Endothelial cell of umbilical vein (primary cell): ENCODE measurements around the gene SPSB1. TPM values are rescaled to one million over a fixed set of nuclear protein-coding genes. Genes with fewer than 3 reads are reported as not detected.

Experiments
- BruUV-seq: library from RNA; stranded (reverse); fragments of 400-500 nt; replicated peaks from 2 replicates; lab custom pipeline; 2021; lab: Mats Ljungman, UMichigan
- CTCF ChIA-PET: fragments of 300-600, 350-600 bp; sonication (Branson Sonifier 250); formaldehyde crosslinking; loops from one replicate; lab custom pipeline; 2021; ENCODE audit warnings: antibody characterized with exemption, inconsistent platforms; lab: Charles Lee
- POLR2A ChIA-PET: fragments of 300-600, 350-600 bp; sonication (Branson Sonifier 250); formaldehyde crosslinking; loops from one replicate; lab custom pipeline; 2021; ENCODE audit warnings: antibody characterized with exemption, inconsistent platforms; lab: Charles Lee
- DNase-seq: peaks from one replicate; pipeline ENCODE4 v3.0.0-alpha.2; 2011; ENCODE audit warnings: low read depth, low spot score
- FAIRE-seq: peaks from 2 replicates; lab custom pipeline; 2011; peaks lifted over from hg19 to GRCh38; lab: Jason Lieb, UNC
- H2AFZ ChIP-seq: 2 replicates; pipeline ENCODE4 v1.6.0; 2012; ENCODE audit warnings: low read depth, low read length, control low read depth, inconsistent platforms
- H3K27ac ChIP-seq: 2 replicates; pipeline ENCODE4 v1.5.1; 2011; ENCODE audit warnings: low read depth, mild to moderate bottlenecking, control low read depth, low read length, moderate library complexity; ENCODE audit not compliant: insufficient read depth
- H3K27me3 ChIP-seq, 2 experiments: 2 replicates each; pipeline versions ENCODE4 v1.6.0 to v1.6.1; 2011; ENCODE audit warnings: low read length in 2 of 2, mixed read lengths in 1 of 2; ENCODE audit not compliant: control insufficient read depth in 2 of 2, insufficient read depth in 2 of 2
- H3K36me3 ChIP-seq, 2 experiments: 2 replicates in 1 of 2; 3 replicates in 1 of 2; pipeline ENCODE4 v1.5.1; 2011; ENCODE audit warnings: low read length in 2 of 2, mild to moderate bottlenecking in 1 of 2, moderate library complexity in 1 of 2; ENCODE audit not compliant: control insufficient read depth in 2 of 2, insufficient read depth in 2 of 2; ENCODE audit errors: extremely low read depth in 1 of 2
- H3K4me1 ChIP-seq: 3 replicates; pipeline ENCODE4 v1.5.1; 2011; ENCODE audit warnings: mild to moderate bottlenecking, low read length; ENCODE audit not compliant: control insufficient read depth, insufficient read depth; ENCODE audit errors: extremely low read depth
- H3K4me2 ChIP-seq: 2 replicates; pipeline ENCODE4 v1.6.1; 2011; ENCODE audit warnings: low read length, control low read depth, mixed read lengths; ENCODE audit not compliant: insufficient read depth
- H3K4me3 ChIP-seq, 3 experiments: fragments of 200-600 bp in 1 of 3; sonication (generic), shearing (Covaris generic) in 1 of 3; replicated peaks in 1 of 3; 2 replicates each; pipeline ENCODE4 v1.5.1; 2011 to 2016; ENCODE audit warnings: control low read depth in 3 of 3, low read length in 3 of 3, mild to moderate bottlenecking in 2 of 3, inconsistent platforms in 1 of 3, low read depth in 1 of 3, moderate library complexity in 1 of 3; ENCODE audit not compliant: insufficient read depth in 1 of 3
- H3K79me2 ChIP-seq: 2 replicates; pipeline ENCODE4 v1.6.0; 2012; ENCODE audit warnings: low read length, inconsistent platforms; ENCODE audit not compliant: control insufficient read depth, insufficient read depth
- H3K9ac ChIP-seq: replicated peaks from 2 replicates; pipeline ENCODE3; 2011; ENCODE audit warnings: low read length, control low read depth; ENCODE audit not compliant: insufficient read depth; ENCODE audit errors: extremely low read depth
- H3K9me1 ChIP-seq: replicated peaks from 3 replicates; pipeline ENCODE4 v1.6.0; 2011; ENCODE audit warnings: mild to moderate bottlenecking, low read length; ENCODE audit not compliant: control insufficient read depth, insufficient read depth; ENCODE audit errors: extremely low read depth
- H3K9me3 ChIP-seq: replicated peaks from 2 replicates; pipeline ENCODE4 v1.5.1; 2012; ENCODE audit warnings: low read length, inconsistent platforms; ENCODE audit not compliant: control insufficient read depth, insufficient read depth
- H4K20me1 ChIP-seq: replicated peaks from 2 replicates; pipeline ENCODE3; 2011; ENCODE audit warnings: mild to moderate bottlenecking, low read length; ENCODE audit not compliant: control insufficient read depth, insufficient read depth; ENCODE audit errors: extremely low read depth
- EZH2 ChIP-seq: IDR thresholded peaks from 2 replicates; pipeline ENCODE4 v1.6.1; 2012; ENCODE audit warnings: borderline replicate concordance, low read depth, mild to moderate bottlenecking, moderate library complexity, low read length, inconsistent platforms; ENCODE audit not compliant: severe bottlenecking
- FOS ChIP-seq: IDR thresholded peaks from 2 replicates; pipeline ENCODE4 v1.6.1; 2011; ENCODE audit warnings: mild to moderate bottlenecking, low read length, moderate library complexity, borderline replicate concordance; ENCODE audit not compliant: insufficient read depth
- GATA2 ChIP-seq: IDR thresholded peaks from 2 replicates; pipeline ENCODE4 v1.7.0; 2011; ENCODE audit warnings: low read depth, mild to moderate bottlenecking, moderate library complexity, mixed read lengths, low read length; ENCODE audit not compliant: insufficient read length, insufficient read depth
- JUN ChIP-seq: IDR thresholded peaks from 2 replicates; pipeline ENCODE4 v1.6.1; 2011; ENCODE audit warnings: borderline replicate concordance, low read depth; ENCODE audit not compliant: insufficient read length, insufficient read depth
- MYC ChIP-seq: IDR thresholded peaks from one replicate; pipeline ENCODE4 v1.6.1; 2011; ENCODE audit warnings: mild to moderate bottlenecking, low read depth, low read length
- POLR2A ChIP-seq: IDR thresholded peaks from 2 replicates; pipeline ENCODE4 v1.6.1; 2012; ENCODE audit warnings: low read depth, mild to moderate bottlenecking, control low read depth, low read length
- POLR2AphosphoS5 ChIP-seq: IDR thresholded peaks from 2 replicates; pipeline ENCODE4 v1.6.1; 2012; ENCODE audit warnings: low read depth, mild to moderate bottlenecking, control low read depth, low read length, moderate library complexity; ENCODE audit not compliant: insufficient read depth
- dilution Hi-C: fragments of 300-500 bp; cut with MboI; formaldehyde crosslinking; loops from one replicate; pipeline ENCODE4 v1.15.0; 2019; ENCODE audit warnings: low sequenced_read_pairs; ENCODE audit not compliant: extremely low pct_ligation_motif_present
- intact Hi-C: fragments of 100-400 bp; cut with micrococcal nuclease; formaldehyde crosslinking; loops from one replicate; pipeline ENCODE4 v1.10.0; 2022
- polyA plus RNA-seq, 4 experiments: library from polyadenylated mRNA; depleted of rRNA in 3 of 4; stranded (reverse) in 3 of 4; unstranded in 1 of 4; fragments of >200 nt; gene quantifications; 2 replicates each; pipeline versions ENCODE4 v1.2.1 to v1.2.3, GENCODE V29; 2011 to 2012; ENCODE audit warnings: missing spikeins in 1 of 4
- total RNA-seq: library from RNA; stranded (reverse); gene quantifications from 2 replicates; pipeline ENCODE4 v1.2.3, GENCODE V29; 2021
- TF ChIP-seq, protein P1 (sequence below): IDR thresholded peaks from 2 replicates; pipeline ENCODE4 v1.6.1; 2011; ENCODE audit not compliant: insufficient read depth, insufficient read length
- TF ChIP-seq, protein P2 (sequence below), 2 donors: IDR thresholded peaks; 1 replicate in 1 of 2; 2 replicates in 1 of 2; pipeline ENCODE4 v1.5.1; 2011; ENCODE audit warnings: low read length in 2 of 2, mild to moderate bottlenecking in 2 of 2, moderate library complexity in 2 of 2, control low read depth in 1 of 2, inconsistent platforms in 1 of 2, low read depth in 1 of 2; ENCODE audit not compliant: insufficient read depth in 1 of 2; ENCODE audit errors: extremely low read depth in 1 of 2

SPSB1 gene
- total and polyA plus RNA-seq, 2 donors (not counting 3 experiments of a cell fraction or from before 2014, with no cell fraction given), result 41.9 to 61.2 TPM

DNA sequence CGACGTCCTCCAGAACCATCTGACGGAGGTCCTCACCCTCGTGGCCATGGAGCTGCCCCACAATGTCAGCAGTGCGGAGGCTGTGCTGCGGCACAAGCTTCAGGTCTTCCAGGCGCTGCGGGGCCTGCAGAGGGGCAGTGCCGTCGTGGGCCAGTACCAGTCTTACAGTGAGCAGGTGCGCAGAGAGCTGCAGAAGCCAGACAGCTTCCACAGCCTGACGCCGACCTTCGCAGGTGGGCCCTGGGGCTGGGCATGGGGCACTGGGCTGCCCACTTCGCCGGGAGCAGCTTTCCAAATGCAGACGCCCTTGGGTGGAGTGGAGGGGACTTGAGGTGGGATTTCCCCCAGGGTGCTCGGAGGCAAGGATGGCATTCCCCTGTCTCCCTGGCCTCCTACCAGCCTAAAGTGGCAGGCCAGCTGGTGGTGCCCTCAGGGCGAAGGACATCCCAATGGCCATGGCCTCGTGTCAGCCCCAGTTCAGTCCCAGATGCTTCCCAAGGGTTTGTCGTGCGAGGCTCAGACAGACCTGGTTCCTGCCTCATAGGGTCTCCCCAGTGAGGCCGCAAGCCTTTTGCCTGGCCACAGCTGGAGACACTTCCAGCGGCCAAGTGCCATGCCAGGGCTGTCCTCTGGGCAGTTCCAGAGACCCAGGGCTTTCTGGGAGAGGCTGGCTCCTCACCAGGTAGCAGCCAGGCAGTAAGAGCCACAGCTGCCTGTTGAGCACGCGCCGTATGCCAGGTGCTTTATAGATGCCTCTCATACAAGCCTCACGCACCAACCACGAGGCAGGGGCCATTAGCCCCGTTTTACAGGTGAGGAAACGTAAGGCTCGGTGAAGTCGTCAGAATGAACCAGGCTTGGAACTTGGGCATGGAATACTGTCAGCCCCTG, 30.4 kb upstream of the SPSB1 start:
- no peak overlapping the region for H3K4me2 ChIP-seq
- intact Hi-C loops, result no loop called here
- H3K9ac ChIP-seq, result no peak overlapping the region
- H3K9me3 ChIP-seq, result no peaks in the 10 kb centered on the region
- peaks cover 0 to 10% of the 10 kb centered on the region in 2 experiments for H3K36me3 ChIP-seq
- no TSS peak for BruUV-seq
- no peaks in the 10 kb centered on the region for H3K9me1 ChIP-seq
- no peak overlapping the region for H3K4me3 ChIP-seq
- H4K20me1 ChIP-seq, result no peaks in the 10 kb centered on the region
- dilution Hi-C loops, result no loop called here
- FAIRE-seq (no peak), DNase-seq (no peak)
- H3K27ac ChIP-seq, result no peak overlapping the region
- CTCF ChIA-PET, result interaction anchor here (0.7 to 1.6 kb wide), 3 partner anchors 12 to 229 kb away, joined by 3 to 5 read pairs (median 3); no protein-coding TSS in a partner anchor
- peaks cover 21% of the 10 kb centered on the region for H3K79me2 ChIP-seq
- POLR2A ChIA-PET, result no interaction called here
- TF ChIP-seq MYC (no peak), FOS (no peak), EZH2 (no peak), POLR2AphosphoS5 (no peak), GATA2 (no peak), JUN (no peak), POLR2A (no peak)
- TF ChIP-seq, protein P1, sequence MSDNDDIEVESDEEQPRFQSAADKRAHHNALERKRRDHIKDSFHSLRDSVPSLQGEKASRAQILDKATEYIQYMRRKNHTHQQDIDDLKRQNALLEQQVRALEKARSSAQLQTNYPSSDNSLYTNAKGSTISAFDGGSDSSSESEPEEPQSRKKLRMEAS, result no peak
- TF ChIP-seq, protein P2, sequence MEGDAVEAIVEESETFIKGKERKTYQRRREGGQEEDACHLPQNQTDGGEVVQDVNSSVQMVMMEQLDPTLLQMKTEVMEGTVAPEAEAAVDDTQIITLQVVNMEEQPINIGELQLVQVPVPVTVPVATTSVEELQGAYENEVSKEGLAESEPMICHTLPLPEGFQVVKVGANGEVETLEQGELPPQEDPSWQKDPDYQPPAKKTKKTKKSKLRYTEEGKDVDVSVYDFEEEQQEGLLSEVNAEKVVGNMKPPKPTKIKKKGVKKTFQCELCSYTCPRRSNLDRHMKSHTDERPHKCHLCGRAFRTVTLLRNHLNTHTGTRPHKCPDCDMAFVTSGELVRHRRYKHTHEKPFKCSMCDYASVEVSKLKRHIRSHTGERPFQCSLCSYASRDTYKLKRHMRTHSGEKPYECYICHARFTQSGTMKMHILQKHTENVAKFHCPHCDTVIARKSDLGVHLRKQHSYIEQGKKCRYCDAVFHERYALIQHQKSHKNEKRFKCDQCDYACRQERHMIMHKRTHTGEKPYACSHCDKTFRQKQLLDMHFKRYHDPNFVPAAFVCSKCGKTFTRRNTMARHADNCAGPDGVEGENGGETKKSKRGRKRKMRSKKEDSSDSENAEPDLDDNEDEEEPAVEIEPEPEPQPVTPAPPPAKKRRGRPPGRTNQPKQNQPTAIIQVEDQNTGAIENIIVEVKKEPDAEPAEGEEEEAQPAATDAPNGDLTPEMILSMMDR (IDR thresholded peaks at IDR 0.05; ENCODE audit: extremely low read depth in 1 of 2, insufficient read depth in 1 of 2, low read depth in 1 of 2, low read length in 2 of 2), result no peak
- no peaks in the 10 kb centered on the region for H3K4me1 ChIP-seq
- no peaks in the 10 kb centered on the region for H3K27me3 ChIP-seq
- H2AFZ ChIP-seq, result no peak overlapping the region
